ENCODE results near the gene RNF31. TPM values are rescaled to one million over a fixed set of nuclear protein-coding genes. Genes with fewer than 3 reads are reported as not detected.

The RNF31 gene
- total RNA-seq (100 to 1,000 TPM in 1 of 5 experiments, 10 to 100 TPM in 4; 64.0 to 151 (median 95.4) TPM), polyA plus RNA-seq (10 to 100 TPM; 40.9 to 48.1 TPM), total RNA-seq (4.2 reads per million, percentile 21 among the genes with 10 or more reads in this experiment)

- intact Hi-C loops (cut with micrococcal nuclease) = loop anchor here (1.0 to 10.0 kb wide), 15 partner anchors 11 to 1052 kb away; partner anchors contain the start of genes BCL2L2 (in 2 of the 2), DCAF11 (in 2 of the 2), GMPR2 (in 2 of the 2) and IPO4 (in 2 of the 2)
- Mint-ChIP-seq H3K36me3 (peaks cover 4 to 60% (median 12%) of the 10 kb centered on the region in 5 donors), H3K27ac (peak within 1 kb of the TSS; percentile 94 to 98 (median 96)), H3K4me1 (peaks cover 39 to 73% (median 61%) of the 10 kb centered on the region in 7 donors), H3K4me3 (peak within 1 kb of the TSS; percentile 91 to 100 (median 98)), H3K9me3 (no peaks in the 10 kb centered on the region), H3K27me3 (no peaks in the 10 kb centered on the region)
- DNase-seq = peak; percentile 88 to 98 (median 96)
- POLR2A ChIA-PET = interaction anchor here (0.5 to 11.1 kb wide), 22 partner anchors 8 to 592 kb away, joined by 3 to 139 read pairs (median 4); partner anchors contain the start of genes CHMP4A, DCAF11, EMC9 and IRF9
- H3K4me1 ChIP-seq (ENCODE audit: control insufficient read depth in 2 of 2, insufficient read depth in 2 of 2, low read length in 2 of 2) = peaks cover 35 to 47% of the 10 kb centered on the region in 2 donors
- H3K9me3 ChIP-seq (ENCODE audit: control insufficient read depth in 2 of 3, low read length in 3 of 3) = no peaks in the 10 kb centered on the region
- CTCF ChIA-PET = interaction anchor here (0.7 to 4.8 kb wide), 5 partner anchors 14 to 57 kb away, joined by 3 to 36 read pairs (median 8); partner anchors contain the start of genes DCAF11, IRF9 and NRL
- H3K4me3 ChIP-seq (ENCODE audit: low read length) = peak within 1 kb of the TSS; percentile 98
- H3K27ac ChIP-seq (ENCODE audit: low read depth, low read length) = peak within 1 kb of the TSS; percentile 88
- no peaks in the 10 kb centered on the region for H3K27me3 ChIP-seq (ENCODE audit: control insufficient read depth in 2 of 2, insufficient read depth in 2 of 2, low read length in 2 of 2)
- peaks cover 9 to 51% (median 17%) of the 10 kb centered on the region in 3 experiments for H3K36me3 ChIP-seq (ENCODE audit: control insufficient read depth in 2 of 3, insufficient read depth in 3 of 3, low read length in 3 of 3)
- ATAC-seq = peak; percentile 95
Observed at GRCh38 chr14:24146978-24147760, at the start of gene RNF31. RNF31 (plus strand) TSS chr14:24147498; CDS start chr14:24147699, 201 bp downstream.

- Histone ChIP-seq H3K27me3 (ENCODE audit: control insufficient read depth in 2 of 2, insufficient read depth in 2 of 2, low read length in 2 of 2) (no peaks in the 10 kb centered on the region), H3K27ac (ENCODE audit: low read depth, low read length) (no peak overlapping the region), H3K4me1 (ENCODE audit: control insufficient read depth in 2 of 2, insufficient read depth in 2 of 2, low read length in 2 of 2) (peaks cover 6 to 14% of the 10 kb centered on the region in 2 donors), H3K9me3 (ENCODE audit: control insufficient read depth in 2 of 3, low read length in 3 of 3) (no peaks in the 10 kb centered on the region), H3K36me3 (ENCODE audit: control insufficient read depth in 2 of 3, insufficient read depth in 3 of 3, low read length in 3 of 3) (peaks cover 0 to 48% (median 5%) of the 10 kb centered on the region in 3 experiments), H3K4me3 (ENCODE audit: low read length) (no peak overlapping the region)
- DNase-seq (no peak), ATAC-seq (no peak)
- CTCF ChIA-PET = interaction anchor here (1.1 to 9.4 kb wide), 2 partner anchors 7 to 41 kb away, joined by 3 to 165 read pairs; no protein-coding TSS in a partner anchor
- POLR2A ChIA-PET = interaction anchor here (1.0 to 9.1 kb wide), 3 partner anchors 8 to 53 kb away, joined by 3 to 85 read pairs (median 80); no protein-coding TSS in a partner anchor
- Mint-ChIP-seq H3K27ac (peak overlapping the region in 1 of 9 donors; percentile 31), H3K9me3 (no peaks in the 10 kb centered on the region), H3K27me3 (no peaks in the 10 kb centered on the region), H3K4me1 (peaks cover 20 to 28% (median 23%) of the 10 kb centered on the region in 7 donors), H3K36me3 (peaks cover 0 to 35% (median 0%) of the 10 kb centered on the region in 5 donors), H3K4me3 (no peak overlapping the region)
- intact Hi-C loops (cut with micrococcal nuclease) = no loop called here
Observed at GRCh38 chr14:24098229-24098926, 48.9 kb upstream of the RNF31 start.

- intact Hi-C loops (cut with micrococcal nuclease) = no loop called here
- no peaks in the 10 kb centered on the region for H3K27me3 Mint-ChIP-seq
- no peaks in the 10 kb centered on the region for H3K9me3 ChIP-seq (ENCODE audit: control insufficient read depth in 2 of 3, low read length in 3 of 3)
- no peak overlapping the region for H3K27ac ChIP-seq (ENCODE audit: low read depth, low read length)
- CTCF ChIA-PET = interaction anchor here (11.7 kb wide), 1 partner anchor 43 kb away, joined by 246 read pairs; the partner anchor contains the start of gene CARMIL3
- no peak for DNase-seq
- peak overlapping the region in 3 of 9 donors; percentile 9 to 65 (median 34) for H3K27ac Mint-ChIP-seq
- H3K9me3 Mint-ChIP-seq = no peaks in the 10 kb centered on the region
- H3K36me3 ChIP-seq (ENCODE audit: control insufficient read depth in 2 of 3, insufficient read depth in 3 of 3, low read length in 3 of 3) = peaks cover 0 to 50% (median 5%) of the 10 kb centered on the region in 3 experiments
- peaks cover 17 to 24% (median 19%) of the 10 kb centered on the region in 7 donors for H3K4me1 Mint-ChIP-seq
- no peaks in the 10 kb centered on the region for H3K27me3 ChIP-seq (ENCODE audit: control insufficient read depth in 2 of 2, insufficient read depth in 2 of 2, low read length in 2 of 2)
- H3K4me1 ChIP-seq (ENCODE audit: control insufficient read depth in 2 of 2, insufficient read depth in 2 of 2, low read length in 2 of 2) = peaks cover 6 to 10% of the 10 kb centered on the region in 2 donors
- POLR2A ChIA-PET = no interaction called here
- H3K4me3 Mint-ChIP-seq = no peak overlapping the region
- peaks cover 0 to 43% (median 6%) of the 10 kb centered on the region in 5 donors for H3K36me3 Mint-ChIP-seq
- H3K4me3 ChIP-seq (ENCODE audit: low read length) = no peak overlapping the region
- ATAC-seq = no peak
Observed at GRCh38 chr14:24098927-24099813, 48.1 kb upstream of the RNF31 start.

DNA sequence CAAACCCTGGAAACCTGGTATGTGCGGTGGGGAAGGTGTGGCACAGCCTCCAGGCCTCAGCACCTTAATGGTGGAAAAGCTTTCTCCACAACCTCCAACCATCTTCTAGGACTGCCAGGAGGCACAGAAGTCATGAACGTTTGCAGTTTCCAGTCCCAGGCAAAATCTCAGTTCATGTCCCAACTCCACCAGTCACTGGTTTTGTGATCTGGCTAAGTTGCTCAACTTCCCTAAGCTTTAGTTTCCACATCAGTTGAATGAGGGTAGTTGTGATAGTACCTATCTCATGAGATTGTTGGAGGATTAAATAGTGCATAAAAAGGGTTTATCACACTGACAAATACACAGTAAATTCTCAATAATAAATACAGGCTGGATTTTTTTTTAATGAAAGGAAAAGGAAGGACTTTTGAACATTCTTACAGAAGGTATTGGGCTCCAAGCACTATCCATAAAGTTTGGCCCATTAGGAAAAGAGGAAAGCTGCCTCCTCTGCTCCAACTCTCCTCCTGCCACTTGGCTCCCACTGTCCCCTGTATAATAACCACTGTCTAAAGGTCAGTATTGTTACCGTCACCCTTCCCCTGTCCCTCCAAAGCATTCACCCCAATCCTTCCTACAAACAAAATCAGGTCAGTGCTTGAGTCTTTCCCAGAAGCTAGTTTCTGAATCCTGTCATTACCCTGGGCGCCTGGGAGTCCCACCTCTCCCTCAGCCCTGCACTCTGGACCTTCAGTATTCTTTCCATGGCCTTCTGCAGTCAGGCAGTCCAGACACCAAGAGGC is 46.9 kb upstream of the RNF31 start:
- ChIA-PET POLR2A (interaction anchor here (0.7 kb wide), 1 partner anchor 21 kb away, joined by 3 read pairs; no protein-coding TSS in a partner anchor), CTCF (interaction anchor here (1.4 to 11.7 kb wide), 3 partner anchors 6 to 45 kb away, joined by 3 to 246 read pairs (median 165); partner anchors contain the start of genes CARMIL3 and PCK2)
- Histone ChIP-seq H3K27ac (ENCODE audit: low read depth, low read length) (no peak overlapping the region), H3K9me3 (ENCODE audit: control insufficient read depth in 2 of 3, low read length in 3 of 3) (no peaks in the 10 kb centered on the region), H3K36me3 (ENCODE audit: control insufficient read depth in 2 of 3, insufficient read depth in 3 of 3, low read length in 3 of 3) (peaks cover 0 to 45% (median 5%) of the 10 kb centered on the region in 3 experiments), H3K27me3 (ENCODE audit: control insufficient read depth in 2 of 2, insufficient read depth in 2 of 2, low read length in 2 of 2) (no peaks in the 10 kb centered on the region), H3K4me1 (ENCODE audit: control insufficient read depth in 2 of 2, insufficient read depth in 2 of 2, low read length in 2 of 2) (peaks cover 5 to 6% of the 10 kb centered on the region in 2 donors), H3K4me3 (ENCODE audit: low read length) (no peak overlapping the region)
- Mint-ChIP-seq H3K27ac (peak overlapping the region in 2 of 9 donors; percentile 15 to 34), H3K4me1 (peaks cover 10 to 17% (median 12%) of the 10 kb centered on the region in 7 donors), H3K36me3 (peaks cover 3 to 45% (median 15%) of the 10 kb centered on the region in 5 donors), H3K4me3 (no peak overlapping the region), H3K9me3 (peaks cover 0 to 2% (median 0%) of the 10 kb centered on the region in 11 donors), H3K27me3 (no peaks in the 10 kb centered on the region)
- intact Hi-C loops (cut with micrococcal nuclease) = no loop called here
- ATAC-seq = no peak
- no peak for DNase-seq

- Mint-ChIP-seq H3K4me1 (peaks cover 5 to 15% (median 7%) of the 10 kb centered on the region in 7 donors), H3K27me3 (no peaks in the 10 kb centered on the region), H3K36me3 (peaks cover 3 to 44% (median 15%) of the 10 kb centered on the region in 5 donors), H3K27ac (peak overlapping the region in 1 of 9 donors; percentile 15), H3K4me3 (no peak overlapping the region), H3K9me3 (peaks cover 0 to 2% (median 0%) of the 10 kb centered on the region in 11 donors)
- H3K36me3 ChIP-seq (ENCODE audit: control insufficient read depth in 2 of 3, insufficient read depth in 3 of 3, low read length in 3 of 3) = peaks cover 0 to 45% (median 5%) of the 10 kb centered on the region in 3 experiments
- H3K27ac ChIP-seq (ENCODE audit: low read depth, low read length) = no peak overlapping the region
- no peak for ATAC-seq
- no peaks in the 10 kb centered on the region for H3K9me3 ChIP-seq (ENCODE audit: control insufficient read depth in 2 of 3, low read length in 3 of 3)
- no peak overlapping the region for H3K4me3 ChIP-seq (ENCODE audit: low read length)
- DNase-seq = no peak
- no peaks in the 10 kb centered on the region for H3K4me1 ChIP-seq (ENCODE audit: control insufficient read depth in 2 of 2, insufficient read depth in 2 of 2, low read length in 2 of 2)
- POLR2A ChIA-PET = interaction anchor here (0.7 to 1.1 kb wide), 2 partner anchors 13 to 21 kb away, joined by 3 read pairs; partner anchors contain the start of genes DCAF11 and NRL
- CTCF ChIA-PET = interaction anchor here (1.4 to 11.7 kb wide), 3 partner anchors 7 to 45 kb away, joined by 3 to 246 read pairs (median 165); partner anchors contain the start of genes CARMIL3 and PCK2
- H3K27me3 ChIP-seq (ENCODE audit: control insufficient read depth in 2 of 2, insufficient read depth in 2 of 2, low read length in 2 of 2) = no peaks in the 10 kb centered on the region
- intact Hi-C loops (cut with micrococcal nuclease) = no loop called here
Observed at GRCh38 chr14:24100982-24101494, 46.3 kb upstream of the RNF31 start.
